Measurements from ENCODE around the gene VIL1.

DNA sequence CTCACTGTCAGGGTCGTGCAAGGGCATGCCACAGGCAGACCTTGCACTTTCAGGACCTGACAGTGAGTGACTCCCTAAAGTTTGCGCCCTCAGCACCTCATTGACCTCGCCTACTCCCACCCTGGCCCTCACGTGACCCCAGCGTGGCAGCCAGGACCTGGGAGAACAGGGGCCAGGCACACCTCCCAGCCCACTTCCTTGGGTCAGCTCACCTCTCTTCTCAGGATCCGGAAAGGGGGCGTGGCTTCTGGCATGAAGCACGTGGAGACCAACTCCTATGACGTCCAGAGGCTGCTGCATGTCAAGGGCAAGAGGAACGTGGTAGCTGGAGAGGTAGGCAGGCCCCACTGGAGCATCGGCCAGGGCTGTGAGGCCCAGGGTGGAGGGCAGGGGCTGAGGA is 8.8 kb downstream of the VIL1 start:
- TF ChIP-seq, protein P1, sequence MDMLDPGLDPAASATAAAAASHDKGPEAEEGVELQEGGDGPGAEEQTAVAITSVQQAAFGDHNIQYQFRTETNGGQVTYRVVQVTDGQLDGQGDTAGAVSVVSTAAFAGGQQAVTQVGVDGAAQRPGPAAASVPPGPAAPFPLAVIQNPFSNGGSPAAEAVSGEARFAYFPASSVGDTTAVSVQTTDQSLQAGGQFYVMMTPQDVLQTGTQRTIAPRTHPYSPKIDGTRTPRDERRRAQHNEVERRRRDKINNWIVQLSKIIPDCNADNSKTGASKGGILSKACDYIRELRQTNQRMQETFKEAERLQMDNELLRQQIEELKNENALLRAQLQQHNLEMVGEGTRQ (IDR thresholded peaks at IDR 0.05; ENCODE audit: low read length) = no peak
- no peak for TF ChIP-seq CTCF (IDR thresholded peaks at IDR 0.05; ENCODE audit: control extremely low read depth in 1 of 3, insufficient read depth in 1 of 3, low read depth in 1 of 3, low read length in 3 of 3)
- TF ChIP-seq SP2 (IDR thresholded peaks at IDR 0.05; ENCODE audit: low read length) = no peak
- TF ChIP-seq MAX (IDR thresholded peaks at IDR 0.05) = peak; percentile 76
- TF ChIP-seq JUN (IDR thresholded peaks at IDR 0.05; ENCODE audit: low read depth, low read length) = no peak
- TF ChIP-seq EP300 (IDR thresholded peaks at IDR 0.05; ENCODE audit: borderline replicate concordance in 1 of 2, low read depth in 2 of 2, low read length in 2 of 2) = no peak
- TF ChIP-seq FOSL1 (IDR thresholded peaks at IDR 0.05; ENCODE audit: insufficient read depth, low read depth, low read length) = no peak
- TF ChIP-seq EZH2 (IDR thresholded peaks at IDR 0.05; ENCODE audit: low read depth, low read length, severe bottlenecking) = no peak
- no peak for TF ChIP-seq CREB1 (IDR thresholded peaks at IDR 0.05)
